OCI-LY1 (cell line): Measurements from ENCODE around the gene IQCN.

ENCODE experiments used
- H2AFZ ChIP-seq: fragments of 200-600 bp; sonication (generic), shearing (Covaris generic); 2 replicates; pipeline ENCODE4 v1.6.0; 2014; ENCODE audit warnings: antibody characterized with exemption, mild to moderate bottlenecking, low read length
- H3F3A ChIP-seq: fragments of 200-600 bp; sonication (generic), shearing (Covaris generic); 2 replicates; pipeline ENCODE4 v1.6.0; 2014; ENCODE audit warnings: mild to moderate bottlenecking, antibody characterized with exemption, low read length, moderate library complexity; ENCODE audit not compliant: insufficient read depth
- H3K27ac ChIP-seq: fragments of 200-600 bp; sonication (generic); 2 replicates; pipeline ENCODE4 v1.5.1; 2014; ENCODE audit warnings: low read length, mixed run types, mild to moderate bottlenecking, low read depth; ENCODE audit not compliant: poor library complexity, severe bottlenecking
- H3K27me3 ChIP-seq: fragments of 200-600 bp; sonication (generic); 2 replicates; pipeline ENCODE4 v1.6.0; 2014; ENCODE audit warnings: antibody characterized with exemption, mild to moderate bottlenecking, low read length, moderate library complexity; ENCODE audit not compliant: insufficient read depth
- H3K36me3 ChIP-seq: fragments of 200-600 bp; sonication (generic); 2 replicates; pipeline ENCODE4 v1.6.1; 2014; ENCODE audit warnings: mild to moderate bottlenecking, antibody characterized with exemption, low read length, moderate library complexity, mixed read lengths; ENCODE audit not compliant: insufficient read depth
- H3K4me1 ChIP-seq: fragments of 200-600 bp; sonication (generic); 2 replicates; pipeline ENCODE4 v1.5.1; 2014; ENCODE audit warnings: mild to moderate bottlenecking, low read length, moderate library complexity; ENCODE audit not compliant: insufficient read depth, severe bottlenecking
- H3K4me2 ChIP-seq: fragments of 200-600 bp; sonication (generic), shearing (Covaris generic); 2 replicates; pipeline ENCODE4 v1.6.1; 2014; ENCODE audit warnings: low read length
- H3K4me3 ChIP-seq: fragments of 200-600 bp; sonication (generic); 2 replicates; pipeline ENCODE4 v1.5.1; 2014; ENCODE audit warnings: low read length, low read depth, mild to moderate bottlenecking, mixed read lengths; ENCODE audit not compliant: poor library complexity, severe bottlenecking
- H3K79me2 ChIP-seq: fragments of 200-600 bp; shearing (Covaris generic); 2 replicates; pipeline ENCODE4 v1.6.1; 2016; ENCODE audit warnings: mixed run types, low read length, mixed read lengths; ENCODE audit not compliant: insufficient read depth
- H3K9ac ChIP-seq: fragments of 200-600 bp; sonication (generic), shearing (Covaris generic); 2 replicates; pipeline ENCODE4 v1.6.1; 2014; ENCODE audit warnings: mild to moderate bottlenecking, low read length, mixed read lengths
- H3K9me2 ChIP-seq: fragments of 200-600 bp; sonication (generic), shearing (Covaris generic); 2 replicates; pipeline ENCODE4 v1.6.1; 2014; ENCODE audit warnings: low read depth, mild to moderate bottlenecking, low read length, mixed read lengths
- H3K9me3 ChIP-seq: fragments of 200-600 bp; shearing (Covaris generic); 2 replicates; pipeline ENCODE4 v1.6.1; 2014; ENCODE audit warnings: low read length, mixed read lengths
- H4K20me1 ChIP-seq: fragments of 200-600 bp; sonication (generic), shearing (Covaris generic); 2 replicates; pipeline ENCODE4 v1.6.0; 2016; ENCODE audit warnings: mild to moderate bottlenecking, low read length; ENCODE audit not compliant: insufficient read depth
- EZH2 ChIP-seq: fragments of 200-600 bp; sonication (generic), shearing (Covaris generic); IDR thresholded peaks from 2 replicates; pipeline ENCODE4 v1.8.0; 2017; ENCODE audit warnings: borderline replicate concordance, mixed run types, mild to moderate bottlenecking, antibody characterized with exemption, low read length, moderate library complexity, mixed read lengths
- TF ChIP-seq, protein P1 (sequence below): fragments of 200-600 bp; sonication (generic), shearing (Covaris generic); IDR thresholded peaks from 2 replicates; pipeline ENCODE4 v1.5.1; 2017; ENCODE audit warnings: mild to moderate bottlenecking, antibody characterized with exemption, low read length, moderate library complexity, mixed read lengths

IQCN gene

DNA sequence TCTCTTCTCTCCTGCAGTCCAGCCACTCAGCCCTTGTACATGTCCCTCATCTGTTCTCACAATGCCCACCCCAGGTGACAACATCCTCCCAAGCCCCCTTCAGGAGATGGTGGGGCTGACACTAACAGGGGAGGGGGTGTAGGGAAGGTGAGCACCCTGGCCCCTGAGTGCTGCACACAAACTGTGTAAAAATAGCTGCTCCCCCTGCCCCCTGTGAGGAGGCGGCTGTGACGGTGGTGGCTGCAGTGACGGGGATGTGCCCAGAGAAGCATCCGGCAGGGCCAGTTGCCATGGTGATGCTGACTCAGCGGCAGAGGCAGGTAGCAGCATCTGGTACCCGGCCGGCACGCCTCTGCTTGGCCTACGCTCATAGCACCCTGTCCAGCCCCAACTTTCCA lies 20.2 kb upstream of the IQCN start:
- H3K27me3 ChIP-seq: peaks cover 14% of the 10 kb centered on the region; the same call in 1 of the 2 replicates
- H3K4me3 ChIP-seq: no peak overlapping the region
- H4K20me1 ChIP-seq: no peaks in the 10 kb centered on the region
- H3K79me2 ChIP-seq: no peaks in the 10 kb centered on the region
- no peak overlapping the region for H3K9ac ChIP-seq
- no peak overlapping the region for H2AFZ ChIP-seq
- no peak overlapping the region for H3K27ac ChIP-seq
- no peaks in the 10 kb centered on the region for H3F3A ChIP-seq
- H3K4me2 ChIP-seq: no peak overlapping the region
- H3K36me3 ChIP-seq: no peaks in the 10 kb centered on the region
- no peaks in the 10 kb centered on the region for H3K9me3 ChIP-seq
- H3K4me1 ChIP-seq: peaks cover 18% of the 10 kb centered on the region
- H3K9me2 ChIP-seq: no peaks in the 10 kb centered on the region
- TF ChIP-seq, protein P1, sequence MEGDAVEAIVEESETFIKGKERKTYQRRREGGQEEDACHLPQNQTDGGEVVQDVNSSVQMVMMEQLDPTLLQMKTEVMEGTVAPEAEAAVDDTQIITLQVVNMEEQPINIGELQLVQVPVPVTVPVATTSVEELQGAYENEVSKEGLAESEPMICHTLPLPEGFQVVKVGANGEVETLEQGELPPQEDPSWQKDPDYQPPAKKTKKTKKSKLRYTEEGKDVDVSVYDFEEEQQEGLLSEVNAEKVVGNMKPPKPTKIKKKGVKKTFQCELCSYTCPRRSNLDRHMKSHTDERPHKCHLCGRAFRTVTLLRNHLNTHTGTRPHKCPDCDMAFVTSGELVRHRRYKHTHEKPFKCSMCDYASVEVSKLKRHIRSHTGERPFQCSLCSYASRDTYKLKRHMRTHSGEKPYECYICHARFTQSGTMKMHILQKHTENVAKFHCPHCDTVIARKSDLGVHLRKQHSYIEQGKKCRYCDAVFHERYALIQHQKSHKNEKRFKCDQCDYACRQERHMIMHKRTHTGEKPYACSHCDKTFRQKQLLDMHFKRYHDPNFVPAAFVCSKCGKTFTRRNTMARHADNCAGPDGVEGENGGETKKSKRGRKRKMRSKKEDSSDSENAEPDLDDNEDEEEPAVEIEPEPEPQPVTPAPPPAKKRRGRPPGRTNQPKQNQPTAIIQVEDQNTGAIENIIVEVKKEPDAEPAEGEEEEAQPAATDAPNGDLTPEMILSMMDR: no peak
- TF ChIP-seq EZH2: no peak

DNA sequence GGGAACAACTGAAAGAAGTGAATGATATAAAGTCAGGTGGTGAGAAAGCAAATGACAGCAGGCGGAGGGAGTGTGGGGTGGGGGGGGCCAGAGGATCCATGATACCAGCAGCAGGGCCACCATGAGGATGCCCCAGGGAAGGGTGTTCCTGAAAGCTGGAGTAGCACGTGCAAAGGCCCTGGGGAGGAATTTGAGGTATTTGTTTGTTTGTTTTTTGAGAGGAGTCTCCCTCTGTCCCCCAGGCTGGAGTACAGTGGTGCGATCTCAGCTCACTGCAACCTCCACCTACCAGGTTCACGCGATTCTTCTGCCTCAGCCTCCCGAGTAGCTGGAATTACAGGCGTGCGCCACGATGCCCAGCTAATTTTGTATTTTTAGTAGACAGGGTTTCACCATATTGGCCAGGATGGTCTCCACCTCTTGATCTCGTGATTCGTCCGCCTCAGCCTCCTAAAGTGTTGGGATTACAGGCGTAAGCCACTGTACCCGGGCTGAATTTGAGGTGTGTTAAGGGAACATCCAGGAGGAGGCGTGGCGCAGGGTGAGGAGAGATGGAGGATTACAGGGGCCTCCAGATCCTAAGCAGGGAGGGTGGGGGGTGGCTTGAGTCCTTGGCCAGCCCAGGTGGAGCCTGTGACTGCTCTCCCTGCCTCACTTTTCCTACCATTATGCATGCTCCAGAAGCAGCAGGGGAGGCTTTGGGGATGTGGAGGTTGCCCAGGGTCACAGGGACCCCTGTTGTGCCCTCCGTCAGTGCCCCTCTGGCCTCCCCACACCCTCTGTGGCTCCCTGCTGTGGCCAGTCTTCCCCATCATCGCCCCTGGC lies 19.6 kb upstream of the IQCN start:
- no peaks in the 10 kb centered on the region for H3F3A ChIP-seq
- no peak overlapping the region for H2AFZ ChIP-seq
- peaks cover 18% of the 10 kb centered on the region for H3K4me1 ChIP-seq
- H3K9ac ChIP-seq: no peak overlapping the region
- TF ChIP-seq, protein P1: no peak
- TF ChIP-seq EZH2: no peak
- no peaks in the 10 kb centered on the region for H3K79me2 ChIP-seq
- H3K4me2 ChIP-seq: no peak overlapping the region
- no peaks in the 10 kb centered on the region for H3K36me3 ChIP-seq
- no peak overlapping the region for H3K4me3 ChIP-seq
- H4K20me1 ChIP-seq: no peaks in the 10 kb centered on the region
- H3K9me2 ChIP-seq: no peaks in the 10 kb centered on the region
- no peak overlapping the region for H3K27ac ChIP-seq
- peaks cover 9% of the 10 kb centered on the region; the same call in 1 of the 2 replicates for H3K27me3 ChIP-seq
- H3K9me3 ChIP-seq: no peaks in the 10 kb centered on the region

DNA sequence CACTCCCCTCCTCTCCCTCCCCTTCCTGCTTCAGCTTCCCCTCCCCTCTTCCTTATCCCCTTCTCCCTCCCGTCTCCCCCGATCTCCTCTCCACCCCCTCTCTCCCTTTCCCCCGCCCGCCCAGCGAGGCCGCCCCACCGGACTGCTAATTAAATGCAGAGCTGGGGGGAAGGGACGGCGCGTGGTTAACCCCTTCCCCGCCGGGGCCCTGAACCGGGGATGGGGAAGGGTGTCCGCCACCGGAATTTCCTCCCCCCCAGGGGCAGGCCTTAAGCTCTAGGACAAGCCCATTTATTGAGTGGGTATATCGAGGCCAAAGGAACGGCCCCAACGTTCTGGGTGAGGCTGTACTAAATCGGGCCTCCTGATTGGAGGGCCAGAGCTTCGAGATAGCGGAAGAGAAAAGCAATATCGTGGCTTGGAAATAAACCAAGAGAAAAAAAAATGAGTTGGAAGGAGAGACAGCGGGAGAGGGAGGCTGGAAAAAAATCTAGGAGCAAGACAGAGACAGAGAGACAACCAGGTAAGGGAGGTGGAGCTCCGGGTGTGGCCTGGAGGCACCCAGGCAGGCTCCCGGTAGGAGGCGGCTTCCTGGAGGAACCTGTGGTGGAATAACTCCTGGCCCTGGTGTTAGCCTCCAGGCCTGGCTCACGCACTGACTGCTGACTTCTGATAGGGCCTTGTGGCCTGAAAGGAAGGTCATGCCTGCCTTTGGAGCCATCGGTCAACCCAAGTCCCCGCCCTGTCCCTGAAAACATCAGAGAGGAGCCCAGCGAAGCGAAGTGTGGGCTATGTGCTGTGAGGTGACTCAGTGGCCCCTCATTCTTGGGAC lies 18.8 kb upstream of the IQCN start:
- H3K4me2 ChIP-seq: peak overlapping the region; percentile 59
- no peak overlapping the region for H2AFZ ChIP-seq
- no peak overlapping the region for H3K9ac ChIP-seq
- H3K4me3 ChIP-seq: no peak overlapping the region
- H3K9me2 ChIP-seq: no peaks in the 10 kb centered on the region
- no peaks in the 10 kb centered on the region for H3F3A ChIP-seq
- H3K27ac ChIP-seq: no peak overlapping the region
- H3K4me1 ChIP-seq: peaks cover 18% of the 10 kb centered on the region
- peaks cover 9% of the 10 kb centered on the region; the same call in 1 of the 2 replicates for H3K27me3 ChIP-seq
- no peak for TF ChIP-seq EZH2
- TF ChIP-seq, protein P1: no peak
- no peaks in the 10 kb centered on the region for H3K79me2 ChIP-seq
- H3K36me3 ChIP-seq: no peaks in the 10 kb centered on the region
- no peaks in the 10 kb centered on the region for H3K9me3 ChIP-seq
- H4K20me1 ChIP-seq: no peaks in the 10 kb centered on the region
